Stomach (tissue), 4 donors: Measurements from ENCODE around the gene FBXO34.

Source experiments
- CTCF ChIP-seq, 7 experiments: fragments of 450-650 bp in 4 of 7; fragments of 200-600 bp in 3 of 7; sonication (generic) in 3 of 7; IDR thresholded peaks; one replicate each; pipeline ENCODE4 v1.5.1; 2016 to 2019; ENCODE audit warnings: antibody characterized with exemption in 7 of 7, control low read depth in 2 of 7, mild to moderate bottlenecking in 1 of 7
- EP300 ChIP-seq: sonication (generic); formaldehyde crosslinking; IDR thresholded peaks from one replicate; pipeline ENCODE4 v1.6.1; 2017; ENCODE audit warnings: antibody characterized with exemption
- POLR2A ChIP-seq, 4 donors: fragments of 450-650 bp; IDR thresholded peaks; one replicate each; pipeline ENCODE4 v1.6.1; 2016; ENCODE audit warnings: antibody characterized with exemption in 4 of 4, control low read depth in 2 of 4, mild to moderate bottlenecking in 1 of 4, moderate library complexity in 1 of 4
- POLR2AphosphoS5 ChIP-seq, 3 donors: sonication (generic); formaldehyde crosslinking; IDR thresholded peaks; one replicate each; pipeline ENCODE4 v1.6.1; 2016; ENCODE audit warnings: antibody characterized with exemption in 3 of 3

- no peak for TF ChIP-seq CTCF (IDR thresholded peaks at IDR 0.05)
- TF ChIP-seq POLR2A (IDR thresholded peaks at IDR 0.05): no peak
- TF ChIP-seq EP300: no peak
- no peak for TF ChIP-seq POLR2AphosphoS5 (IDR thresholded peaks at IDR 0.05)
Measured at GRCh38 chr14:55332654-55333570, 61.7 kb downstream of the FBXO34 start.
